ENCODE measurements around the gene FAM168A.

- no peak for TF ChIP-seq REST (IDR thresholded peaks at IDR 0.05; ENCODE audit: insufficient read depth in 1 of 2, low read depth in 2 of 2, low read length in 1 of 2)
- no peak for TF ChIP-seq CTCF (IDR thresholded peaks at IDR 0.05)
- 0 out of 2 replicates have a peak, but pooled peaks have one; percentile 19 for TF ChIP-seq POLR2AphosphoS5 (IDR thresholded peaks at IDR 0.05; ENCODE audit: low read depth, low read length)
- TF ChIP-seq SIN3A (IDR thresholded peaks at IDR 0.05; ENCODE audit: borderline replicate concordance, insufficient read depth, low read depth, low read length) = no peak
Measured at GRCh38 chr11:73401217-73401923, 196.5 kb downstream of the FAM168A start.
